HG02610 (cell line): ENCODE data around the gene CPEB3.

Experiments
- ATAC-seq: cut with Tn5 transposase; IDR thresholded peaks from one replicate; pipeline ENCODE4 v1.9.1; 2021; ENCODE audit warnings: mild to moderate bottlenecking, moderate library complexity; ENCODE audit not compliant: unreplicated experiment

CPEB3 gene

DNA sequence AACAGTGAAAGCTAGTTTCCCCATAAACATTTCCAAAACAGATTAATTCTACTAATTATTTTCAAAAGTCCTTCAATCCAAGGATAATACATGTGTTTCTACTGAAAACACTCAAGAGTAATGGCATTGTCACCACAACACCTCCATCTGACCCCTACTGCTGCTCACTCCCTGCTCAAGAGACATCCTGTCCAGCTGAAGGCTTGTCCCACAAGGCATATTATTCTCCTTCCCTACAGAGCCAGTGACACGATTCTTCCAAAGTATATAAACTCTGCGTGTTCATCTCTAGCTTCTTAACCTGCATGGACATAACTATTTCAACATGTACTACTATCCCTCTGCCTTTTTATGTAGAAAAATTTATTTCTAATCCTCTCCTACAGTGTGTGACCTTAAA lies 182.1 kb downstream of the CPEB3 start:
- no peak for ATAC-seq

DNA sequence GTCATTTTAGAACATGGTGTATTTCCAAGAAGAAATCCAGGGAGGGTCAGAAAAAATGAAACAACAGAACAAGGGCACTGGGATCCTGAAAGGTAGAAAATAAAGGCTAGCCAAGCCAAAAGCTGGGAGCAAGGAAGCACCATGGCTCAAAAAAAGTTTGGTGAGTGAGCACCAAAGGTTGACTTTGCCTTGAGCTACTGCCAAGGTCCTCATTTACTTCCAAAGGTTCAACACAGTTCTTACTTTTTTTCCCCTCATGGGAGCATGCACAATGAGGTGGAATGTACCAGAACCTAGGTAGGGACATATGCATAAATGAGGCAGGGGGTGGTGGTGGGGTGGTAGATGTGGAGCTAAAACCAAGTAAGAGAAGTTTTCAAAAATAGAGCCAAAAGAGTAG lies 182.8 kb downstream of the CPEB3 start:
- no peak for ATAC-seq

- ATAC-seq, result no peak
Measured at GRCh38 chr10:92103376-92104090, 187.3 kb downstream of the CPEB3 start.

- no peak for ATAC-seq
Measured at GRCh38 chr10:92102601-92103213, 188.2 kb downstream of the CPEB3 start.

DNA sequence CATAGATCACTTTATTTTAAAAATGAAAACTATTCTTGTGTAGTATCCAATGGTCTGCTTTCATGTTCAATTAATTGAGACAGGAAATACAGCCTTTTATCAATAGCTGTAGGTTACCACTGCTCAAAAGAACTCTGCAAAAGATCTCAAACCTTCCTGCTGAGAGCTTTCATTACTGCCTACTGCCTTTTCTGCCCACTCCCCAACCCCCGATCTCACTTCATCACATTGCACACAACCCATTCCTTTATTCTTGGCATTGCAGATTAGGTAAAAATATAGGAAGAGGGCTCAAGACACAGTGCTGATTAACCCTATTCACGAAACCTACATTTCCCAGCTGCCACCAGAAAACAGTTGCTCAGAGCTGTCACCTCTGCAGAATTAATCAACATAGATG lies 195.9 kb downstream of the CPEB3 start:
- no peak for ATAC-seq

GRCh38 chr10:92091965-92092364 lies 198.9 kb downstream of the CPEB3 start:
- ATAC-seq, result peak; percentile 81

DNA sequence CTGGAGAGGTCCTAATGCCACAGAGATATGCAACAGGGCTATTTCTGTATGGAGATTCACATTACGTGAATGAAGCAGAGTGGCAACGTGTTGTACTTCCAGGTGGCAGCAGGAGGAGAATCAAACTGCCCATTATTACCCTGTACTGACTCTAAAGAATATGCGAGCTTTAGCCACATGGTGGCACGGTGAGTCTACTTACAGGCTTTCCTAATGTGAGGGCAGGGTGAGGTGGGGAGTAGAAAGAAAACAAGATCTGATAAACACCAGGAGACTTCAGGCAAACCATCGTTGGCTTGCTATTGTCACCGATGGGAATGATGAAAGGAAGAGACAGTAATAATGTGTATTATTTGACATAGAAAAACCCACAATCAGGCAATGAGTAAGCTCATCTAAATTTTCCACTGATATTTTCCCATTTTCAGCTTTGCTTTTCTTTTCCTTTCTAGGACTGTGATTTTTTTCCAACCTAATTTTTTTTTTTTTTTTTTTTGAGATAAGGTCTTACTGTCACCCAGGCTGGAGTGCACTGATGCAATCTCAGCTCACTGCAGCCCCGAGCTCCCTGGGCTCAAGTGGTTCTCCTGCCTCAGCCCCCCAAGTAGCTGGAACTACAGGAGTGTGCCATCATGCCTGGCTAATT lies 203.0 kb downstream of the CPEB3 start:
- ATAC-seq, result peak; percentile 84

DNA sequence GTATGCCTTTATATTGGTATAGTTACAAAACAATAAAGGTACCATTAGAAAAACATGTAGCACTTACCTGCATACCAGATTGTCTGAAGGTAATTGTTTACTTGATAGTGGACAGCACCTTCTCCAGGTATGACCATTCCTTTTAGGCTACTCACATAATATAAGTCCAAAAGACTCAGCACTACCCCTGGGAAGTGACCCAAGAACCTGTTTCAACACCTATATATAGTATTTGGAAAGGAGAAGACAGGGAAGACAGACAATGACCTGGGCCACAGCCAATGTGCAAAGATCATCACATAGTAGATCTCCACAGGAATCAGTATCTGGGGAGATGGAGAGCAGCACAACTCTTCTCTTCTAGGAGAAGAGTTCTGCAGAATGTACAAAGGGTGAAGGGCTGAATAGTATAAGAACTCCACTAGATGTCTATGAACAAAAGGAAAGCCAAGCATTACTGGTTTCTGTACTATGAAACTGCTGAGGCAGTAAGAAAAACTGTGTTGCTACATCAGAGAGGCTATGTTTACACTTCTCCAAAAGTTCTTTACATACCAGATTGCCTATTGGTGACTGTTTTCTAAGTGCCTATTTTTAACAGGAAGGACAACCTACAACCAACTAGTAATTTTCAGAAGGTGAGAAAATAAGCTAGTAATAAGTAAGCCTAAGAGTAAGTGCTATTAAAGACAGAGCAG lies 208.1 kb downstream of the CPEB3 start:
- no peak for ATAC-seq

- ATAC-seq, result no peak
Measured at GRCh38 chr10:92081641-92082040, 209.2 kb downstream of the CPEB3 start.

DNA sequence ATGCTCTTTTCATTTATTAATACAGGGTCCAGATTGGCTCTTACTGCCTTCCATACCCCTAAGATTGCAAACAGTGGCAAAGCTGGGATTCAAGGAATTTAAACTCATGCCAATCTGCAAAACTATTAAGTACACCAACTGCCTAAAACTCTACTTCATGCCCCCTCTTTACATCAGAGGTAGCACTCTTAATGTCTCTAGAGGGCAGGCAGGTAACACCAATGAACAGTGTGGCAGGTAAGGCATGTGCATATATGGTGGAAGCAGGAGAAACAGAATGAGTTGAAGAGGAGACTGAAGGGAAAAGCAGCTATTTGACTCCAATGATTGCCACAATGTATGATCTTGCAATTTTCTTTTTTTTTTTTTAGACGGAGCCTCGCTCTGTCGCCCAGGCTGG lies 210.6 kb downstream of the CPEB3 start:
- no peak for ATAC-seq

GRCh38 chr10:92079003-92079402 lies 211.9 kb downstream of the CPEB3 start:
- ATAC-seq, result no peak

GRCh38 chr10:92076722-92077121 lies 214.2 kb downstream of the CPEB3 start:
- no peak for ATAC-seq

DNA sequence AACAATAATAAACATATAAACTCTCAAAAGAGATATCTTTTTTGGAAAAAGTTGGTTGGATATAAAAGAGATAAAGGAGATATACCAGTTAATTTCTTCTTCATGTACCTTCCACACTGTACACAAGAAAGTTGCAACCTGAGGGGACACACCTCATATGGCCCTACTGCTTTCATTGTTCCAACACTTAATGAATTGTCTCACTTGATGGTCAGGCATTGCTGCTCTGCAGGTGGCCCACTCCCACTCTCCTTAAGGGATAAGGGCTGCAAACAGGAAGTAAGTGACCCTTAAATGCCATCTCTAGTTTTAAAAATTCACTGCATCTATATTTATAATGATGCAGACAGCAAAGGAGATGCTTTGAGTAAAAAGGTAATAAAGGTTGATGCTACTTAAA lies 215.0 kb downstream of the CPEB3 start:
- no peak for ATAC-seq

- no peak for ATAC-seq
Measured at GRCh38 chr10:92074126-92074887, 216.6 kb downstream of the CPEB3 start.

DNA sequence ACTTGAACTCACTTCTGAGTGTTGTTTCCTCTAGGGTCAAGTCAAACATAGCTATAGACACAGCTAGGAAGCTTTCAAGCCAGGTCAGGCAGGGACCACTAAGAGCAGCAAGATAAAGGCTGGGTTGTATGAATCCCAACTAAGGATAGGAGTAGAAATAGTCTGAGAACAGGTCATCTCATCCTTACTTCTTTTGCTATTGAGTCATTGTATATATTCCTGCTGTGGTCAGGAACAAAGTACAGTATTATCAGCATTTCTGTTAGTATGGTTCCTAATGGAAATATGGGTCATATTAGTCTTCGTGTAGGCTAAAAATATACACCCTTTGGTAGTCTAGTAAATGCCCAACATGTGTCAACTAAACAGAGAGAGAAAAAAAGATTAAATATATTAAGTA lies 222.0 kb downstream of the CPEB3 start:
- no peak for ATAC-seq

- ATAC-seq, result no peak
Measured at GRCh38 chr10:92066386-92066785, 224.5 kb downstream of the CPEB3 start.

DNA sequence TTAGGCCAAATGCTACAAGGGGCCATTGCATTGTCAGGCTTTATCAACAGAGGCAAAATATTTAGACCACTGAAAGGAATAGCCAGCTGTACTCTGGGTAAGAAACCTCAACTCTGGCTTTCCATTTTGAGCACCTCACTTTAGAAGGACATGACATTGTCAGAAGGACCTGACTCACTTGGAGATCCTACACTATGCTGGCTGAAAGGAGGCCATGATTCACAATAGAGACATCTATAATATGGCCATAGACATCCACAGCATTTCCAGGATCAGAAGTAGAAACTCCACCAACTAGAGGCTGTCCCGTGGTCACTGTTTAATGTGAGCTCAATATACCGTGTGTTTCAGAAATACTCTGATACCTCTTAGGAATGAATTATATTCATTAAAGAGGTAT lies 226.4 kb downstream of the CPEB3 start:
- ATAC-seq, result no peak

DNA sequence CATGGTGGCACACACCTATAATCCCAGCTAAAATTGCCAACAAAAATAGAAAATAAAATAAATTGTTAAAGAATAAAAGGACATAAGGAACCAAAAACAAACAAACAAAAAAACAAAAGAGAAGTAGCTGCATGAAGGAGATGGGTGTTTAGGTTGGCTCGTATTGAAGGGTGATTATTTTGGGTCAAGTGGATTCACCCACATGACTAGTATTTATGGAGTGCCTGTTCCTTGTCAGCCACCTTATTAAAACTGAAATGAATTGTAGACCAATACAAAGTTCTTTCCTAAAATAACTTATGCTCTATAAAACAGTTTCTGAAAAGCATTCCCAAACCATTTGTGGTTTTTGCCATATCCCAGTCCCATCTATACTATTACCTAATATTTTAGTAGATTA lies 228.6 kb downstream of the CPEB3 start:
- no peak for ATAC-seq

- ATAC-seq, result no peak
Measured at GRCh38 chr10:92054807-92055206, 236.1 kb downstream of the CPEB3 start.

DNA sequence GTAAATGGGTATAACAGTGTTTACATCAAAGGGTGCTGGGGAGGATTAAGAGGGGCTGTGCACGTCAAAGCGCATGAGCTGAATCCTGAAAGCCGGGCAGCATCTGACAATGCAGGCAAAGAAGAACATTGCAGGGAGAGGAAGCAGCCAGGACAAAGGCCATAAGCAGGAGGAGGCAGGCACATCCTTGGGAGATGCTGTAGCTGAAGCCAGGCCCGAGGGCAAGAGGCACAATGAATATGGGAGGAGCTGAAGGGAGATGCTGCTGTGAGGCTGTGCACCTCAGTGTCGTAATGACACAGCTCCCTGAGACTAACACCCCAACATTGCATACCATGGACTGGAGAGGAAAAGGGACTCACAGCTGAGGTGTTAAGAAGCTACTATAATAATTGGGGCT lies 238.1 kb downstream of the CPEB3 start:
- ATAC-seq, result no peak

GRCh38 chr10:92052088-92052487 lies 238.8 kb downstream of the CPEB3 start:
- ATAC-seq, result no peak
